ENCODE data around the gene RPS8. TPM values are rescaled to one million over a fixed set of nuclear protein-coding genes. Genes with fewer than 3 reads are reported as not detected.
"Not testable (repeated sequence)": the region's sequence is repeated elsewhere in the genome, so short reads cannot be mapped to it uniquely, and the experiment has no call there.

Gene RPS8
- total RNA-seq, 1 donor from 2014 or later = 1,360 TPM

DNA sequence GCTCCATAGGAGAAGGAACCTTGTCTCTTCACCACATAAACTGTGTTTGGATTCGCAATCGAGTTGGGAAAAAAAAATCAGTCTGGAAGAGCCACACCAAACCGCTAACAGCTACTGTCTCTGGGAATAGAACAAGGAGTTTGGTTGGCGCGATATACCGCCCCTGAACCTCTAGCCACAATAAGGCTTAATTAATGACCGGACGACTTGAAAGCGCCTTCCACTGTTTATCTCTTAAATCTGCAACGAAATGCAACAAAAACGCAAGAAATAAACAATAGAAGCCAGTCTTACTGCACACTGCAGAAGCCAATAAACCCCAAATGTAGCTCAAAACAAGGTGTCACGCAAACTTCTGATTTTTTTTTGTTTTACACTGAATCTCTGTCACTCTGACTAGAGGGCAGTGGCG lies 43.9 kb downstream of the RPS8 start:
- DNase-seq (ENCODE audit: low read depth in 2 of 2) = peak in 1 of 2 donors; percentile 51

DNA sequence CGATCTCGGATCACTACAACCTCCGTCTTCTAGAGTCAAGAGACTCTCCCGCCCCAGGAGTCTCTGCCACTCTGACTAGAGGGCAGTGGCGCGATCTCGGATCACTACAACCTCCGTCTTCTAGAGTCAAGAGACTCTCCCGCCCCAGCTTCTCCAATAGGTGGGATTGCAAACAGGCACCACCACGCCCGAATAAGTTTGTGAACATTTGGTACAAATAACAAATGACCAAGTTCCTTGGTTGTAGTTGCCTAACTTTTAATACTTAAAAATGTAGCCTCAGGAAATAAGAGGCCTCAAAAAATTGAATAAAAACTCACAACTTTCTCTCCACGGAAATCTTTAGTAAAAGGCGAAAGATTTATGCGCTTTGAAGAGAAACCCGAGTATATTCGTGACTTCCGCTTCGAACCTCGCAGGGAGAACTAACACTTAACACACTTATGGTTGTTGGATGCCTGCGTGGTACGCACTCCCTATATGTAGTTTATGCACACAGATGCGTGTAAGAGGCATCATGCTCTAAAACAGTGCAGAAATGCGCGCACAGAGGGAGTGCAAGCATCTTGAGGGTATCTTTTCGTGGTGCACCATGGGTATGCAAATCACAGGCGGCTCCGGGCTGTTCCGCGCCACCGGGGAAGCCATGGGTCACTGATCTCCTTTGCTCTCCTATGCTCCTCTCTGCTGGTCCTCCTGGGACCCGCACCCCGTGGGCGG lies 44.4 kb downstream of the RPS8 start:
- DNase-seq (ENCODE audit: low read depth in 2 of 2) = peak; percentile 64 to 73

DNA sequence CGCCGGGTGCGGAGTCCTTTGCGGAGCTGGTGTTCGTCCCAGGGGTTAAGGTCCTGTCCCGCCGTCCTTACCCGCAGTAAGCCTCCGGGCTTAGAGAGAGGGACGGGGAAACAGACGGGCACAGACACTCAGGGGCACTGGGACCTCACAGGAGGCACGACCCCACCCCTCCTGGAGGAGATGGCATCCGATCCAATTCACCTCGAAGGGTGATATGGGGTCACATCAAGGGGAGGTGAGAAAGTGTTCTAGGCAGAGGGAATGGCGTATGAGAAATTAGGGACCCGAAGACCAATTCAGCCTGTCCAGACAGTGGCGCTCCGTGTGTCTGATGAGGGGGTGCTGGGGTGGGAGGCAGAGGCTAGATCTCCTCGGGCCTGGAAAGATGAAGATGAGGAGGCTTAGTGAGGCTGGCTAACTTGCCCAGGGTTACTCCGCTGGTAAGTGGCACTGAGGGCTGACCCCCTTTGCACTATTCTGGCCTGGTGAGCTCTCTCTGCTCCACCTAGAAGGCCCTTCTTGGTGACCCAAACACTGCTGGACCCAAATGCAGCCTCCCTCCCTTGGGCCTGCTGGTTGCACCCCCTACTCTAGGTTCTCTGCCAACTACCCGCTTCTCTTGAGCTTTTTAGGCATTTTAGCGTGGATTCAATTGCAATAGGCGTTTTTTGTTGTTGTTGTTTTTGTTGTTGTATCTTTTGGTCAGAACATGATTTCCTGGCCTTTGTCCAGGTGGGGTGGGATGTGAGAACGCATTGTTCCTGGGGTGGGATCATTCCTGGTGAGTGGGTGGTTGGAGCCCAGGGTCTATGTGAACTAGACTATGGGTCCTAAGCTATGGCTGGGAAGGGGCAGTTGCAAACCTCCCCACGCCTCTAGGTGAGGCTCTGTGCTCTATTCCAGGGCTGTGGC lies 45.2 kb downstream of the RPS8 start:
- DNase-seq (ENCODE audit: low read depth in 2 of 2) = no peak

DNA sequence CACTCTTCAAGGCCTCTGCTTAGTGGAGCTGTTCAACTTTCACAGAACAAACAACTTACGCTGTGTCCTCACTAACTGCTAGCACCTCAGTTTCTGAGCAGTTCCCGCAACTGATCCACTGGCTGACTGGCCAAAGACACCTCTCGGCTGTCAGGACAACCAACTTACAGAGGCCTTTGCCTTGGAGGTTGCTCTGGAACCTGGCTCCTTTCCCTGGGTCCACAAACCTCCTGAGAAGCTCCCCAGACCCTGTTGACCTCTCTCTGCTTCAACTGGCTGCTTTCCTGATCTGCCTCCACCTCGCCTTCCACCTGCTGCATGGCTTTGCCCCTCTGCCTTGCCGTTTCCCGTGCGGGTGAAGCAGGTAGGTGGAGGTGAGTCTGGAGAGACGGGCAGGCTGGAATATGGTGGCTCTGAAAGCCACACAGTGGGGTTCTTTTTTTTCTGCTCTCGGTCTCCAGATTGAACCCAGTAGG lies 45.9 kb downstream of the RPS8 start:
- no peak for DNase-seq (ENCODE audit: low read depth in 2 of 2)

DNA sequence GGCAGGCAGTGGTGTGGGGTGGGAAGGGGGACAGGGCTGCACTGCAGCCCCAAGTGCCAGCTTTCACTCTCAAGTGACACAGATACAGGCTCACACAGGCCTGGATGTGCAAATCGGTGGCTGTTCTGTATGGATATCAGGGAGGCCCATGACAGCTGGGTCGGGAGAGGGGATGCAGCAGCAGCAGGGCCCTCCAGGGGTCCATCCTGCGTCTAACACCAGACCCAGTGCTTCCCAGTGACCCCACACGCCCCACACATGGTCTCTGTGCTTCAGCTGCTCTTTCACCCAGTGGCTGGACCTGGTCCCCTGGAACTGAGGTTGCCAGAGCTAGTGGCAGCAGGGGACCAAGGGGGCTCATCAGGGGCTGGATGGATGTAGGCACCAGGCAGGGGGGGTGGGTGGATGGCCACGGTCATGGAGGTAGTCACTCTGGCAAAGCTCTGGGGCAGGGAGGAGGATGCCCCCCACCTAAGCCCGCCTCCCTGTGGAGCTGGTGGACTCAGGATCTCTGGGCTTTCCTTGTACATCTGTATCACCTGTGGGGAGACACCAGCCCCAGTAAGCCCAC lies 46.9 kb downstream of the RPS8 start:
- no peak for DNase-seq (ENCODE audit: low read depth in 2 of 2)

DNA sequence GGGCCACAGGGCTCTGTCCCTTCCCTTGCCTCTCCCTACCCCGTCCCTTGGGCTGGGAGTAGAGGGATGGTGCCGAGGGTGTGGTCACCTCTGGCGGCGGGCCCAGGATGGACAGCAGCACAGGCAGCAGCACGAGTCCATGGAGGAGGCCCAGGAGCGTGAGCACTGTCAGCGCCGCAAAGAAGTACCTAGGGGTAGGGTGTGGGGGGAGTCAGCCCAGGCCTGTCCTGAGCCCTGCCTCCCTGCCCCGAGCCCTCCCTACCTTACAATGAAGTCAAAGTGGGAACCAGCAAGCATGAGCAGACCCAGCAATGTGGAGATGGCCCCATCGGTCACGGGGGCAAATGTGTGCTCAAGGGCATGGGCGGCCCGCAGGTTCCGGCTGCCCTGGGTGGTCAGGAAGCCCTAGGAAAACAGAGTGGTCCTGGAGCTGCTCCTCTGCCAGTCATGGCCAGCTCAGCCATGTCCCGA lies 47.7 kb downstream of the RPS8 start:
- DNase-seq (ENCODE audit: low read depth in 2 of 2) = no peak

DNA sequence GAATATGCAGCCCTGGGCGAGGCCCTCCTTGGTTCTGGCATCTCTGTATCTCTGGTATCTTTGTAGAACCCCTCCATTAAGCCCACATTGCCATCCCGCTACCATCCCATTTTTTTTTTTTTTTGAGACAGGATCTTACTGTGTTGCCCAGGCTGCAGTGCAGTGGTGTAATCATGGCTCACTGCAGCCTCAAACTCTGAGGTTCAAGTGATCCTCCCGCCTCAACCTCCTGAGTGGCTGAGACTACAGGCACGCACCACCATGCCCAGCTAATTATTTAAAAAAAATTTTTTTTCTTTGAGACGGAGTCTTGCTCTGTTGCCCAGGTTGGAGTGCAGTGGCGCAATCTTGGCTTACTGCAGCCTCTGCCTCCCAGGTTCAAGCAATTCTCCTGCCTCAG lies 49.1 kb downstream of the RPS8 start:
- not testable (repeated sequence) for DNase-seq (ENCODE audit: low read depth in 2 of 2)

DNA sequence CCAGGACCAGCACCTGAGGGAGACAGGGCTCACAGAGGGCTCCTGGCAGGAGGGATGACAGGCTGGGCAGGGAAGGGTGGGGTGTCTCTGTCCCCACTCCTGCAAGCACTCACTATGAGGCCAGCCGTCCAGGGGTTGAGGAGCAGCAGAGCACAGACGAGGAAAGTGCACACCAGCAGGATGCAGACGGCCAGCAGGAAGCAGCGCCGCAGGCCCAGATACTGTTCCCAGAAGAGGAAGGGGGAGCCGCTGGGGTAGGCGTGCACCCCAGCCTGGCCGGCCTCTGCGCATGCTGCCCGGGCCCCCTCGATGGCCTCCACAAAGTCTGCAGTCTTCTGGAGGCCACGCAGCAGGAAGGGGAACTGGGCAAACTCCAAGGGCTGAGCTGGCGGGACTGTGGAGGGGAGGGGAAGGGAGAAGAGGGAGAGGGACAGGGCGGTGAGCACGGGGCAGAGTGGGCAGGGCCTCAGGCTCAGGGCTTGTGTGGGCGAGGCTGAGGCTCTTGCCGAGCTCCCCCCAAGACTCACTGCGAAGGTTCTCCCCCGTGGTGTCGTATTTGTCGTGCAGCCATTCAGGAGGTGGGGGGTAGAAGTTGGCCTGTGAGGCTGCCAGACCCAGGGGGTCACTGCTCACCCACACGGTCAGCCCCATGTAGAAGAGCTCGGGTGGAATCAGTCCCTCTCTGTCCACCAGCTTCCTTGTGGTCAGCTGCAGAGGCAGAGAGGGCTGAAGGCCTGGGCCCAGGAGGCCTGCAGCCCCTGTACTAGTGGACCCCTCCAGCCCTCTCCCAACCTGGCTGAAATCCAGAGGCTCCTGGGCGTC lies 51.2 kb downstream of the RPS8 start:
- DNase-seq (ENCODE audit: low read depth in 2 of 2) = peak in 1 of 2 donors; percentile 32

DNA sequence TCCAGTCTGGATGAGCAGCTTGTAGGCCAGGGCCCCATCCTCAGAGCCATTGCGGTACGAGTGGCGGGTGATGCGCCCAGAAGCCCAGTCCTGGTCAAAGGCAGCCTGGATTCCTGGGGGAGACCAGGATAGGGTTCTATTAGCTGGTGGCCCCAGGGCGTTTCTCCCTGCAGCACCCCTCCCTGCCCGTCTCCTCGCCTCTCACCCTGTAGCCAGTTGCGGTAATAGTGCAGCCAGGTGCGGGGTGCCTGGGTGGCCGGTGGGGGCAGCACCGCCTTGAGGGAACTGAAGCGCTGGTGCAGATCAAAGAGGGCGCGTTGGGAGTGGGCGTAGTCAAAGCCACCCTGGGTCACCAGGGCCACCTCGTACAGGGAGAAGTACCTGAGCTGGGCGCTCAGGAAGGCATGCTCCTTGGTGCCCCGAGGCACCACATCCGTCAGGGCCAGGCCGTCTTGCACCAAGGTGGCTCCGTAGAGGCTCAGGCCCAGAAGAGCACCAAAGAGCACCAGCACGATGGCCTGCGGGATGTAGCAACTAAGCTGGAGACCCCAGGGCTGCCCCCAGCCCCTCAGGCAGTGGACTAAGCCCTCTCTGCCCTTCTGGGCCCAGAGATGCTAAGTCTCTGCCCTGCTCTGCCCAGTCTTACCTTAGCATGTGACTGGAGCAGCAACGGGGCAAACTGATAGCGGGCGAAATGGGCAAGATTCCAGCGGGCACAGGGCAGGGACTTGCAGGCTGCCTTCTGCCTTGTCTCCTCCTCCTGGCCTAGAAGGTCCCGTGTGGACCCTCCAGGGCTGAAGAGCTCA lies 52.1 kb downstream of the RPS8 start:
- DNase-seq (ENCODE audit: low read depth in 2 of 2) = no peak

DNA sequence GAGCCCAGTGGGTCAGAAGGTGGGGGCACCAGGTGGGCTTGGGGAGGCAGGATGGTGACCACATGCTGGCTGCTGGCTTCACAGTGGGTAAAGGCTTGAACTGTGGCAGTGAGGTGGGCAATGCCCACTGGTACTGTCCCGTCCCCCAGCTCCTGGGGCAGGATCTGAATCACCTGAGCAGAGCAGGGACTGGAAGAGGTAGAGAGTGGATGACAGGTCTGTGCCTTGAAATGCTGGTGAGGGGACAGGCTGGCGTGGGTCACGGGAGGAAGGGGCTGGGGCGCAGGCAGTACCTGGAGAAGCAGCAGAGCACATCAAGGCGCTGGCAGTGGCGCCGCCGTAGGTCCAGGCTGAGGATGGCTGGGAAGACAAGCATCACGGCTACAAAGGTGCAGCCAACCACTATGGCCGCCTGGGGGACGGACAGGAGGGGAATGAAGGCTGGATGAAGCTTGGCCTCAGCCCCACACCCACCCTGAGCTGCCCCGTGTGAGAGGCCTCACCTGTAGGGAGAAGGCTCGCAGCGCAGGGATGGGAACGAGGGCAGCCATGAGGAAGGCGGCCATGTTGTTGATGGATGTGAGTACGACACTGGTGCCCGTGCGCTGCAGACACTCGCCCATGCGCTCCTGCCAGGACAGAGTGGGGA lies 52.8 kb downstream of the RPS8 start:
- no peak for DNase-seq (ENCODE audit: low read depth in 2 of 2)

Other genes with a start within 250 kb of the RPS8 start
- gene TMEM53, start 101.1 kb upstream of the RPS8 start, total RNA-seq = 4.0 and 4.7 TPM in 2 replicates
- gene ARMH1, start 100.8 kb upstream of the RPS8 start, total RNA-seq = 0.13 TPM in 1 of 2 replicates, not detected in the other
- gene RNU5D-1, start 44.4 kb upstream of the RPS8 start, total RNA-seq = not detected in 2 replicates
- gene KIF2C, start 35.7 kb upstream of the RPS8 start, total RNA-seq = 9.7 and 21.3 TPM in 2 replicates
- under 0.01 TPM in 1 of 2 replicates, not detected in the other for gene BEST4, start 12.6 kb downstream of the RPS8 start, total RNA-seq
- 11.7 and 14.9 TPM in 2 replicates for gene PLK3, start 24.8 kb downstream of the RPS8 start, total RNA-seq
- 0.13 and 0.25 TPM in 2 replicates for gene DYNLT4, start 31.8 kb downstream of the RPS8 start, total RNA-seq
- gene BTBD19, start 33.0 kb downstream of the RPS8 start, total RNA-seq = 3.3 and 6.2 TPM in 2 replicates
- under 0.01 TPM in 2 replicates for gene PTCH2, start 67.7 kb downstream of the RPS8 start, total RNA-seq
- 11.6 and 19.0 TPM in 2 replicates for gene EIF2B3, start 211.1 kb downstream of the RPS8 start, total RNA-seq
- 18.5 and 22.9 TPM in 2 replicates for gene HECTD3, start 235.8 kb downstream of the RPS8 start, total RNA-seq
- 266 and 281 TPM in 2 replicates for gene UROD, start 236.7 kb downstream of the RPS8 start, total RNA-seq

Data from dermis microvascular lymphatic vessel endothelial cell (primary cell).